ENCODE results near the gene INPP5F.

- TF ChIP-seq POLR2A (IDR thresholded peaks at IDR 0.05), result no peak
- no peak for TF ChIP-seq CTCF (IDR thresholded peaks at IDR 0.05)
These were observed 53.1 kb downstream of the INPP5F start for GRCh38 chr10:119778776-119779445.

All from right lobe of liver (tissue), 4 donors.